Astrocyte (in vitro differentiated cells and primary cell): ENCODE results near the gene CENPX.

ENCODE experiments used
- CTCF ChIP-seq: IDR thresholded peaks from 2 replicates; pipeline ENCODE4 v1.5.1; 2011; ENCODE audit warnings: low read depth, mild to moderate bottlenecking, inconsistent platforms, low read length, moderate library complexity; ENCODE audit not compliant: insufficient read depth
- EZH2 ChIP-seq: IDR thresholded peaks from 2 replicates; pipeline ENCODE4 v1.6.1; 2012; ENCODE audit warnings: mild to moderate bottlenecking, low read length, inconsistent platforms; ENCODE audit not compliant: insufficient read depth

GRCh38 chr17:82062076-82062983 is 39.7 kb upstream of the CENPX start:
- no peak for TF ChIP-seq CTCF
- no peak for TF ChIP-seq EZH2
